Mesothelial cell of epicardium (in vitro differentiated cells): ENCODE data around the gene MFN1. TPM values are rescaled to one million over a fixed set of nuclear protein-coding genes. Genes with fewer than 3 reads are reported as not detected.

Experiments
- DNase-seq, 2 experiments: peaks; one replicate each; pipeline ENCODE4 v3.0.0; 2021; ENCODE audit warnings: low spot score in 2 of 2; ENCODE audit not compliant: unreplicated experiment in 2 of 2
- H3K27ac Mint-ChIP-seq: 2 replicates; pipeline ENCODE4 v1.8.0; 2021; ENCODE audit warnings: mixed read lengths
- H3K27me3 Mint-ChIP-seq: 2 replicates; pipeline ENCODE4 v1.8.0; 2021; ENCODE audit warnings: low read depth, mixed read lengths
- H3K36me3 Mint-ChIP-seq: 2 replicates; pipeline ENCODE4 v1.8.0; 2021; ENCODE audit warnings: mixed read lengths
- H3K4me1 Mint-ChIP-seq: 2 replicates; pipeline ENCODE4 v1.8.0; 2021; ENCODE audit warnings: mixed read lengths
- H3K4me3 Mint-ChIP-seq: 2 replicates; pipeline ENCODE4 v1.8.0; 2021; ENCODE audit warnings: mild to moderate bottlenecking, moderate library complexity, mixed read lengths
- H3K9me3 Mint-ChIP-seq: 2 replicates; pipeline ENCODE4 v1.8.0; 2021; ENCODE audit warnings: mixed read lengths
- total RNA-seq: library from RNA; stranded (reverse); gene quantifications from 3 replicates; pipeline ENCODE4 v1.2.1, GENCODE V29; 2021
- TF ChIP-seq, protein P1 (sequence below): fragments of 200-600 bp; sonication (generic); IDR thresholded peaks from one replicate; pipeline ENCODE4 v1.5.0; 2021; ENCODE audit warnings: antibody characterized with exemption; ENCODE audit not compliant: unreplicated experiment

MFN1 gene
- total RNA-seq, 1 donor from 2014 or later = 64.7 TPM

DNA sequence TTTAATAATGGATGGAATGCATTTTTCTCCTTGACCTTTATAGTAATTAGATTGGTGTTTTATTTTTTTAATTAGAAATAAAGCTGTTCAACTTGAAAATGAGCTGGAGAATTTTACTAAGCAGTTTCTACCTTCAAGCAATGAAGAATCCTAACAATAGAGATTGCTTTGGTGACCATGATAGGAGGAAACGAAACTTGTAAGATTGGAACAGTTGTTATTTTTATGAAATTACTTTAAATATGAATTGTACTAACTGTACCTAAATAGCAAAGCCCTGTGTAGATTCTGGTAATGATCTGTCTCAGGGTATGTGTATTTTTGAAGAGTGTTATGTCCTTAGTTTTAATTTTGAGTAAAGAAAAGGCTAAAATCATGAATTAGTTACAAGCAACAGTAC is 44.4 kb downstream of the MFN1 start:
- no peaks in the 10 kb centered on the region for H3K27me3 Mint-ChIP-seq
- H3K9me3 Mint-ChIP-seq = no peaks in the 10 kb centered on the region
- no peak overlapping the region for H3K27ac Mint-ChIP-seq

DNA sequence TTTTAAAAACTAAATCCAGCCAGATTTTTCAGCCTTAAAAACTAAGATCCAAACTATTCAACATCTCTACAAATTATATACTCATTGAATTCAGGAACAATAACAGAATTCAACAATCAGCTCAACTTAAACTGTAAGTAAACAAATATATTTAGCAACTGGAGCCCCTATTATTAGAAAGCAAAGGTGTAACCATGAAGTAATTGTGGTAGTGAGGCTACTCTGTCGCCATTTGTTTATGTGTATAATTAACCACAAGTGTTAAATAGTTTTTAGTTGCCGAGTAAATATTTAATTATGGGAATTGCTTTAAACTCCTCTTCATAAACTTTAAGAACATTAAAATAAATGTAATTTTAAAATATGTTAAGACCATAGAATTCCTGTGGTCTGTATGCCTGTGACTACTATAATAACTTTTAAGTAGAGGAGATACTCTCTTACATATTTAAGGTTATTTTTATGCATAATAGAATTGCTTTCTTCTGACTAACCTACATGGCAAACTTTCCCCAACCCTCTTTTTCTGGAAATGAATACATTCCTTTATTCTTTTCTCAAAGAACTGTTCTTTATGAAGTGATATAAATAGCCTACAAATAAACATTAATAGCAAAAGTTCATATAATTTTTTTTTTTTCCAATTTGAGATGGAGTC is 51.2 kb downstream of the MFN1 start:
- H3K4me3 Mint-ChIP-seq = no peak overlapping the region
- H3K9me3 Mint-ChIP-seq = no peaks in the 10 kb centered on the region
- no peaks in the 10 kb centered on the region for H3K4me1 Mint-ChIP-seq
- H3K27ac Mint-ChIP-seq = no peak overlapping the region
- TF ChIP-seq, protein P1, sequence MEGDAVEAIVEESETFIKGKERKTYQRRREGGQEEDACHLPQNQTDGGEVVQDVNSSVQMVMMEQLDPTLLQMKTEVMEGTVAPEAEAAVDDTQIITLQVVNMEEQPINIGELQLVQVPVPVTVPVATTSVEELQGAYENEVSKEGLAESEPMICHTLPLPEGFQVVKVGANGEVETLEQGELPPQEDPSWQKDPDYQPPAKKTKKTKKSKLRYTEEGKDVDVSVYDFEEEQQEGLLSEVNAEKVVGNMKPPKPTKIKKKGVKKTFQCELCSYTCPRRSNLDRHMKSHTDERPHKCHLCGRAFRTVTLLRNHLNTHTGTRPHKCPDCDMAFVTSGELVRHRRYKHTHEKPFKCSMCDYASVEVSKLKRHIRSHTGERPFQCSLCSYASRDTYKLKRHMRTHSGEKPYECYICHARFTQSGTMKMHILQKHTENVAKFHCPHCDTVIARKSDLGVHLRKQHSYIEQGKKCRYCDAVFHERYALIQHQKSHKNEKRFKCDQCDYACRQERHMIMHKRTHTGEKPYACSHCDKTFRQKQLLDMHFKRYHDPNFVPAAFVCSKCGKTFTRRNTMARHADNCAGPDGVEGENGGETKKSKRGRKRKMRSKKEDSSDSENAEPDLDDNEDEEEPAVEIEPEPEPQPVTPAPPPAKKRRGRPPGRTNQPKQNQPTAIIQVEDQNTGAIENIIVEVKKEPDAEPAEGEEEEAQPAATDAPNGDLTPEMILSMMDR = no peak
- peaks cover 17% of the 10 kb centered on the region for H3K36me3 Mint-ChIP-seq
- H3K27me3 Mint-ChIP-seq = no peaks in the 10 kb centered on the region
- no peak for DNase-seq

More for the DNA sequence above, 44.4 kb downstream of the MFN1 start:
- Mint-ChIP-seq H3K4me3 (no peak overlapping the region), H3K36me3 (peaks cover 23% of the 10 kb centered on the region), H3K4me1 (no peaks in the 10 kb centered on the region)
- TF ChIP-seq, protein P1 = no peak
- DNase-seq = no peak

DNA sequence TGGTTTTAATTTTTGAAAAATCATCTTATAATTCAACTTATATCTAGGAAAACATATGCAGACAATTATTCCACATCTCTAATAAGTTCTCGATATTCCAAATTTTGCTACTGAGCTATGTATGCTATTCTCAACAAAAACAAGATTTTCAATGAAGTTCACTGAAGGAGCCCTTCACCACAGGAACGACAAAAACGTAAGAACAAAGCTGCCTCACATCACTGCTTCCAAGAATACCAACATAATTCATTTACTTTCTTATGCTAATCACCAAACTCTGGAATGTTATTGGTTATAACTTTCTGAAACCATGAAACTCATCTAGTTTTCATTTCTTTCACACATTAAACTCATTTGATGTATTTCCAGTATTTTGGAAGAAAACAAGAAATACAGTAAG is 54.1 kb downstream of the MFN1 start:
- H3K4me1 Mint-ChIP-seq = no peaks in the 10 kb centered on the region
- no peak for DNase-seq
- H3K9me3 Mint-ChIP-seq = no peaks in the 10 kb centered on the region
- no peak overlapping the region for H3K4me3 Mint-ChIP-seq
- no peak overlapping the region for H3K27ac Mint-ChIP-seq
- no peaks in the 10 kb centered on the region for H3K27me3 Mint-ChIP-seq
- H3K36me3 Mint-ChIP-seq = peaks cover 19% of the 10 kb centered on the region
- TF ChIP-seq, protein P1 = no peak

DNA sequence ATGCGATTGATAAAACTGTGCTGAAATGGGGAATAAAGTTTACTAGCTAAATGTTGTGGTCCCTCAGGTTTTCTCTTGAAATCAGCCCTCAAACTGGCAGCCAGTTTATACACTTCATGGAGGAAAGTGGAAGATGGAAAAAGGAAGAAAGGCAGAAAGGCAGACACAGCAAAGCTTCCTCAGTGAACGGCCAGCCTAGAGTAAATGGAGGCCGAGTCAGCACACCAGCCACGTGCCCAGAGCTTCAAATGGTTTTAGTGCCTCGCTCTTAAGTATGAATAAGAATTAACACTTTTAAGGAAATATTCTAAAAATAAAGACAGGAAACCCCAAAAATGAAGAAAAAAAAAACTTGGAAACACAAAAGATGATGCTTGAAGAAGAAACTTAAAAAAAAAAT is 55.5 kb downstream of the MFN1 start:
- no peaks in the 10 kb centered on the region for H3K4me1 Mint-ChIP-seq
- peaks cover 14% of the 10 kb centered on the region for H3K36me3 Mint-ChIP-seq
- TF ChIP-seq, protein P1 = no peak
- no peaks in the 10 kb centered on the region for H3K27me3 Mint-ChIP-seq
- H3K27ac Mint-ChIP-seq = no peak overlapping the region
- no peak overlapping the region for H3K4me3 Mint-ChIP-seq
- H3K9me3 Mint-ChIP-seq = no peaks in the 10 kb centered on the region
- no peak for DNase-seq

DNA sequence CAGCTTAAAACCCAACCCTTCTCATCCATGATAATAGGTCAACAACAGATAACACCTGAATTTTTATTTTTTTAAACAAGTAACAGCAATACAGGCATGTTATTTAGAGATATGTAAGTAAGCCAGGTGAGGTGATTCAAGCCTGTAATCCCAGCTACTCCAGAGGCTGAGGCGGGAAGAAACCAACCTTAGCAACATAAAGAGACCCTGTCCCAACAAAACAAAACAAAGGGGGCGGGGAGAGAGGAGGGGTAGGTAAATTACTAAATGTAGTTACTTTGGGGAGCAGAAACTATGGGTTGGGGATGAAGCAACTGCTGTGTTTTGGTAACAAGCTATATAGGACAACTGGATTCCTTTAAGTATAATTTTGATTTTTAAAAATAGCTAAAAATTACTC is 56.8 kb downstream of the MFN1 start:
- no peak for DNase-seq
- H3K27ac Mint-ChIP-seq = no peak overlapping the region
- H3K4me3 Mint-ChIP-seq = no peak overlapping the region
- H3K4me1 Mint-ChIP-seq = no peaks in the 10 kb centered on the region
- no peaks in the 10 kb centered on the region for H3K9me3 Mint-ChIP-seq
- TF ChIP-seq, protein P1 = no peak
- H3K36me3 Mint-ChIP-seq = peaks cover 12% of the 10 kb centered on the region
- no peaks in the 10 kb centered on the region for H3K27me3 Mint-ChIP-seq
